PC-3 (cell line): ENCODE measurements around the gene ZNF750. TPM values are rescaled to one million over a fixed set of nuclear protein-coding genes. Genes with fewer than 3 reads are reported as not detected.

Source experiments
- ATAC-seq: fragments of 200-7000 bp; cut with Tn5 transposase; 2 replicates; pipeline ENCODE4 v1.9.1; 2020; ENCODE audit warnings: mild to moderate bottlenecking, moderate library complexity
- BruUV-seq: library from RNA; stranded (reverse); fragments of 400-500 nt; replicated peaks from 2 replicates; lab custom pipeline; 2021; lab: Mats Ljungman, UMichigan
- CTCF ChIA-PET: fragments of 300-600 bp; sonication (Branson Sonifier 250); formaldehyde crosslinking; loops from one replicate; lab custom pipeline; 2022; ENCODE audit warnings: antibody characterized with exemption; lab: Charles Lee
- POLR2A ChIA-PET: fragments of 300-600 bp; sonication (Branson Sonifier 250); formaldehyde crosslinking; loops from one replicate; lab custom pipeline; 2022; ENCODE audit warnings: antibody characterized with exemption; ENCODE audit not compliant: unreplicated experiment; lab: Charles Lee
- DNase-seq: peaks from one replicate; pipeline ENCODE4 v3.0.0-alpha.2; 2015
- H2AFZ ChIP-seq: fragments of 300-600 bp; sonication (generic); 2 replicates; pipeline ENCODE4 v1.6.0; 2016; ENCODE audit warnings: antibody characterized with exemption, low read length
- H3F3A ChIP-seq: fragments of 300-600 bp; sonication (generic); one replicate; pipeline ENCODE4 v1.6.0; 2017; ENCODE audit warnings: antibody characterized with exemption, low read length, control low read depth, mild to moderate bottlenecking; ENCODE audit not compliant: unreplicated experiment
- H3K27ac ChIP-seq: fragments of 300-600 bp; sonication (generic); 2 replicates; pipeline ENCODE4 v1.5.1; 2016; ENCODE audit warnings: mild to moderate bottlenecking, low read length
- H3K27me3 ChIP-seq: fragments of 300-600 bp; sonication (generic); 2 replicates; pipeline ENCODE4 v1.6.1; 2016; ENCODE audit warnings: low read length, mixed read lengths
- H3K36me3 ChIP-seq: fragments of 300-600 bp; sonication (generic); 2 replicates; pipeline ENCODE4 v1.6.1; 2016; ENCODE audit warnings: low read depth, mixed run types, low read length, mixed read lengths
- H3K4me1 ChIP-seq: fragments of 300-600 bp; sonication (generic); 2 replicates; pipeline ENCODE4 v1.5.1; 2016; ENCODE audit warnings: low read length; ENCODE audit not compliant: insufficient read depth
- H3K4me2 ChIP-seq: fragments of 300-600 bp; sonication (generic); 2 replicates; pipeline ENCODE4 v1.6.0; 2016; ENCODE audit warnings: low read length
- H3K4me3 ChIP-seq: fragments of 300-600 bp; sonication (generic); 2 replicates; pipeline ENCODE4 v1.5.1; 2016; ENCODE audit warnings: mild to moderate bottlenecking, low read length, mixed read lengths
- H3K79me2 ChIP-seq: fragments of 300-600 bp; sonication (generic); 2 replicates; pipeline ENCODE4 v1.6.1; 2017; ENCODE audit warnings: low read length, mixed read lengths
- H3K9ac ChIP-seq: fragments of 300-600 bp; sonication (generic); 2 replicates; pipeline ENCODE4 v1.6.0; 2016; ENCODE audit warnings: mild to moderate bottlenecking, low read length
- H3K9me2 ChIP-seq: fragments of 300-600 bp; sonication (generic); replicated peaks from 2 replicates; pipeline ENCODE4 v1.6.1; 2016; ENCODE audit warnings: mixed run types, low read length, mixed read lengths
- H3K9me3 ChIP-seq: fragments of 300-600 bp; sonication (generic); 2 replicates; pipeline ENCODE4 v1.6.1; 2016; ENCODE audit warnings: low read length, mixed read lengths
- H4K20me1 ChIP-seq: fragments of 300-600 bp; sonication (generic); 2 replicates; pipeline ENCODE4 v1.6.1; 2016; ENCODE audit warnings: low read length, mixed read lengths
- EZH2 ChIP-seq: fragments of 300-600 bp; sonication (generic); IDR thresholded peaks from one replicate; pipeline ENCODE4 v1.6.1; 2017; ENCODE audit warnings: antibody characterized with exemption, mild to moderate bottlenecking, low read length; ENCODE audit not compliant: unreplicated experiment
- EZH2phosphoT487 ChIP-seq: fragments of 300-600 bp; sonication (generic); IDR thresholded peaks from 2 replicates; pipeline ENCODE4 v1.6.1; 2018; ENCODE audit warnings: mild to moderate bottlenecking, antibody characterized with exemption, low read length, borderline replicate concordance
- intact Hi-C: fragments of 100-400 bp; cut with micrococcal nuclease; formaldehyde crosslinking; loops from 2 replicates; pipeline ENCODE4 v1.9.0; 2023
- total RNA-seq: library from RNA; depleted of rRNA; stranded (reverse); fragments of >200 nt; gene quantifications from 2 replicates; pipeline ENCODE4 v1.2.3, GENCODE V29; 2014
- TF ChIP-seq, protein P1 (sequence below): fragments of 300-600 bp; sonication (generic); conservative IDR thresholded peaks from 2 replicates; pipeline ENCODE4 v1.5.1; 2017; ENCODE audit warnings: antibody characterized with exemption, low read depth, mild to moderate bottlenecking, low read length

The ZNF750 gene
- total RNA-seq, 1 experiment from 2014 or later = not detected

DNA sequence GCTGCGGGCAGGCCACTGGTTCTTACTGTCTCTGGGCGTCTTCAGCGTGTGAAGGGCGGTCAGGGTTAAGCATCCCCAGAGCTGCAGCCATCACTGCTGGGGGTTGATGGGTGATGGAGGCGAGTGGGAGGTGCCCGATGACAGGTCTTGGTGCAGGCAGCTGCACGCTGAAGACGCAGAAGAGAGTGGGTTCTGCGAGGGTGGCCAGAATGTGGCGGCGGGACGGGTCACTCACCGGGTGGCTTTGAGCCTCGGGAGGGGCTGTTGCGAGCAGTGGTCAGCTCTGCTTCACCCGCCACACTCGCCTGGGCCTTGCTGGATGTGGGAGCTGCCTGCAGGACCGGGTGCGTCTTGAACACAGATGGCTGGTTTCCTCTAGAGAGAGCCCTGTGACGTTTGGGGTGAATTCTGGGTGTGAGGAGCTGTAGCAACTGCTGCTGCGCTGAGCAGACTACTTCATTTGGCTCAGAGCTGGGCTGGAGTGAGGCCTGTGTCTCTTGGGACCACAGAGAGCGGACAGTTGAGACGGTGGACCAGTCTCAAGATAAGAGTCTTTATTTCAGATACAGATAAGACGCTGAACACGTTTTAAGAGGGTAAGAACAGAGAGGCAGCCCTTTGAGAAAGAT is 44.6 kb upstream of the ZNF750 start:
- Histone ChIP-seq H3F3A (no peaks in the 10 kb centered on the region), H3K4me2 (no peak overlapping the region), H3K27ac (no peak overlapping the region), H3K79me2 (peaks cover 14% of the 10 kb centered on the region), H2AFZ (no peak overlapping the region), H3K36me3 (no peaks in the 10 kb centered on the region), H3K9ac (no peak overlapping the region), H3K4me1 (peaks cover 37% of the 10 kb centered on the region), H3K9me2 (no peaks in the 10 kb centered on the region), H3K9me3 (no peaks in the 10 kb centered on the region), H3K4me3 (no peak overlapping the region), H4K20me1 (no peaks in the 10 kb centered on the region), H3K27me3 (no peaks in the 10 kb centered on the region)
- ChIA-PET CTCF (no interaction called here), POLR2A (no interaction called here)
- BruUV-seq = no TSS peak
- TF ChIP-seq EZH2phosphoT487 (no peak), EZH2 (no peak)
- TF ChIP-seq, protein P1, sequence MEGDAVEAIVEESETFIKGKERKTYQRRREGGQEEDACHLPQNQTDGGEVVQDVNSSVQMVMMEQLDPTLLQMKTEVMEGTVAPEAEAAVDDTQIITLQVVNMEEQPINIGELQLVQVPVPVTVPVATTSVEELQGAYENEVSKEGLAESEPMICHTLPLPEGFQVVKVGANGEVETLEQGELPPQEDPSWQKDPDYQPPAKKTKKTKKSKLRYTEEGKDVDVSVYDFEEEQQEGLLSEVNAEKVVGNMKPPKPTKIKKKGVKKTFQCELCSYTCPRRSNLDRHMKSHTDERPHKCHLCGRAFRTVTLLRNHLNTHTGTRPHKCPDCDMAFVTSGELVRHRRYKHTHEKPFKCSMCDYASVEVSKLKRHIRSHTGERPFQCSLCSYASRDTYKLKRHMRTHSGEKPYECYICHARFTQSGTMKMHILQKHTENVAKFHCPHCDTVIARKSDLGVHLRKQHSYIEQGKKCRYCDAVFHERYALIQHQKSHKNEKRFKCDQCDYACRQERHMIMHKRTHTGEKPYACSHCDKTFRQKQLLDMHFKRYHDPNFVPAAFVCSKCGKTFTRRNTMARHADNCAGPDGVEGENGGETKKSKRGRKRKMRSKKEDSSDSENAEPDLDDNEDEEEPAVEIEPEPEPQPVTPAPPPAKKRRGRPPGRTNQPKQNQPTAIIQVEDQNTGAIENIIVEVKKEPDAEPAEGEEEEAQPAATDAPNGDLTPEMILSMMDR = no peak
- ATAC-seq (no peak), DNase-seq (no peak)
- intact Hi-C loops = no loop called here

DNA sequence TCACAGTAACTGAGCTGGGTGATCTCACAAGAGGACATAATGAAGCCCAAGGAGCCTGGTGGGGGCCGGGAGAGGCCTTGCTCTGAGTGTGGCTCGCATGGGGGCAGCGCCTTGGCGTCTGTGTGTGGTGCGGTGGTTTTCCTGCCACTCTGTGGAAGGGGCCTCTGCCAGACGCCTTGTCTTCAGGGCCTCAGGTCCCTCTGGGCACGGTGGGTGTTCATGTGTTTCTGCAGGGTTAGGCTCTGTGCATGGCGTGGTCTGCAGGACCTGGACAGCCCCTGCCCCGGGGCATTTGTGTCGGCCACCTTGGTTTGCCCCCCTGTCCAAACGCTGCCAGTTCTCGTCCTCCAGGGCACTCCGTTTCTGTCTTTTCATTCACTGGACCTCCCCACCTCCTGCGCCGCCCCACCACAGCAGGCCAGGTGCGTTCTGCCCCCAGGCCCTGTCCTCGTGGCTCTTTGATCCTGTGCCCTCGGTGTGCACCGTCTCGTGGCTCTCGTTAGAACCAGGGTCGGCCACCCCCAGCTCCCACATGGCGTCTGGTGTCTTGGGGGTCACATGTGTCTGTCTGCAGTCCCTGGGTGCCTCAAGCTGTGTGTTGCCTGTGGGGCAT is 43.7 kb upstream of the ZNF750 start:
- no peaks in the 10 kb centered on the region for H3F3A ChIP-seq
- ChIA-PET CTCF (no interaction called here), POLR2A (interaction anchor here (0.5 kb wide), 1 partner anchor 196 kb away, joined by 3 read pairs; the partner anchor contains the start of gene METRNL)
- DNase-seq (no peak), ATAC-seq (no peak)
- no peaks in the 10 kb centered on the region for H3K36me3 ChIP-seq
- no peak overlapping the region for H3K4me3 ChIP-seq
- H3K27ac ChIP-seq = no peak overlapping the region
- H3K9ac ChIP-seq = no peak overlapping the region
- H3K9me3 ChIP-seq = no peaks in the 10 kb centered on the region
- H2AFZ ChIP-seq = no peak overlapping the region
- no peaks in the 10 kb centered on the region for H3K9me2 ChIP-seq
- peaks cover 14% of the 10 kb centered on the region for H3K79me2 ChIP-seq
- no peak for TF ChIP-seq EZH2
- no peak for TF ChIP-seq EZH2phosphoT487
- TF ChIP-seq, protein P1 = no peak
- intact Hi-C loops = no loop called here
- no peaks in the 10 kb centered on the region for H4K20me1 ChIP-seq
- no TSS peak for BruUV-seq
- H3K4me2 ChIP-seq = no peak overlapping the region
- peaks cover 30% of the 10 kb centered on the region for H3K4me1 ChIP-seq
- H3K27me3 ChIP-seq = no peaks in the 10 kb centered on the region
